ENCODE results near the gene RNF150.

Gene RNF150

DNA sequence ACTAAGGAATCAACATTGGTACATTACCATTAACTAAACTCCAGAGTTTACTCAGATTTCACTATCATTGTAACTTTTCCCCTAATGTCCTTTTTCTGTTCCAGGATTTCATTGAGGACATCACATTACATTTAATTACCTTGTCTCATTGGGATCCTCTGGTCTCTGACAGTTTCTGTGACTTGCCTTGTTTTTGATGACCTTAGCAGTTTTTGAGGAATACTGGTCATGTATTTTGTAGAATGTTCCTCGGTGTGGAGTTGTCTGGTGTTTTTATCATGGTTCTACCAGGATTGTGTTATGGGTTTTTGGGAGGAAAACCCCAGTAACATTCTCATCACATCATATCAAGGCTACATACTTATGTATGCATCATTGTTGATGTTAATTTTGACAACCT lies 281.5 kb downstream of the RNF150 start:
- peaks cover 23% of the 10 kb centered on the region for H3K27me3 ChIP-seq (ENCODE audit: low read depth, low read length)
- no peak overlapping the region for H3K9ac ChIP-seq (ENCODE audit: low read length)
- H3K4me3 ChIP-seq (ENCODE audit: low read length) = no peak overlapping the region
- H2AFZ ChIP-seq (ENCODE audit: low read depth, low read length) = no peak overlapping the region
- TF ChIP-seq, protein P1, sequence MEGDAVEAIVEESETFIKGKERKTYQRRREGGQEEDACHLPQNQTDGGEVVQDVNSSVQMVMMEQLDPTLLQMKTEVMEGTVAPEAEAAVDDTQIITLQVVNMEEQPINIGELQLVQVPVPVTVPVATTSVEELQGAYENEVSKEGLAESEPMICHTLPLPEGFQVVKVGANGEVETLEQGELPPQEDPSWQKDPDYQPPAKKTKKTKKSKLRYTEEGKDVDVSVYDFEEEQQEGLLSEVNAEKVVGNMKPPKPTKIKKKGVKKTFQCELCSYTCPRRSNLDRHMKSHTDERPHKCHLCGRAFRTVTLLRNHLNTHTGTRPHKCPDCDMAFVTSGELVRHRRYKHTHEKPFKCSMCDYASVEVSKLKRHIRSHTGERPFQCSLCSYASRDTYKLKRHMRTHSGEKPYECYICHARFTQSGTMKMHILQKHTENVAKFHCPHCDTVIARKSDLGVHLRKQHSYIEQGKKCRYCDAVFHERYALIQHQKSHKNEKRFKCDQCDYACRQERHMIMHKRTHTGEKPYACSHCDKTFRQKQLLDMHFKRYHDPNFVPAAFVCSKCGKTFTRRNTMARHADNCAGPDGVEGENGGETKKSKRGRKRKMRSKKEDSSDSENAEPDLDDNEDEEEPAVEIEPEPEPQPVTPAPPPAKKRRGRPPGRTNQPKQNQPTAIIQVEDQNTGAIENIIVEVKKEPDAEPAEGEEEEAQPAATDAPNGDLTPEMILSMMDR (IDR thresholded peaks at IDR 0.05; ENCODE audit: low read depth, low read length) = no peak
- no peak for TF ChIP-seq EZH2phosphoT487 (IDR thresholded peaks at IDR 0.05; ENCODE audit: low read depth)
- H4K20me1 ChIP-seq (ENCODE audit: insufficient read depth, low read length) = no peaks in the 10 kb centered on the region
- H3K27ac ChIP-seq (ENCODE audit: low read length) = no peak overlapping the region
- H3K36me3 ChIP-seq (replicated peaks; ENCODE audit: low read depth, low read length) = no peaks in the 10 kb centered on the region
- H3K4me1 ChIP-seq (ENCODE audit: low read length) = peaks cover 9% of the 10 kb centered on the region
- no peaks in the 10 kb centered on the region for H3K79me2 ChIP-seq (ENCODE audit: low read length)
- H3K9me3 ChIP-seq (ENCODE audit: insufficient read depth, low read length) = no peaks in the 10 kb centered on the region
- no peak overlapping the region for H3K4me2 ChIP-seq (ENCODE audit: low read length)

DNA sequence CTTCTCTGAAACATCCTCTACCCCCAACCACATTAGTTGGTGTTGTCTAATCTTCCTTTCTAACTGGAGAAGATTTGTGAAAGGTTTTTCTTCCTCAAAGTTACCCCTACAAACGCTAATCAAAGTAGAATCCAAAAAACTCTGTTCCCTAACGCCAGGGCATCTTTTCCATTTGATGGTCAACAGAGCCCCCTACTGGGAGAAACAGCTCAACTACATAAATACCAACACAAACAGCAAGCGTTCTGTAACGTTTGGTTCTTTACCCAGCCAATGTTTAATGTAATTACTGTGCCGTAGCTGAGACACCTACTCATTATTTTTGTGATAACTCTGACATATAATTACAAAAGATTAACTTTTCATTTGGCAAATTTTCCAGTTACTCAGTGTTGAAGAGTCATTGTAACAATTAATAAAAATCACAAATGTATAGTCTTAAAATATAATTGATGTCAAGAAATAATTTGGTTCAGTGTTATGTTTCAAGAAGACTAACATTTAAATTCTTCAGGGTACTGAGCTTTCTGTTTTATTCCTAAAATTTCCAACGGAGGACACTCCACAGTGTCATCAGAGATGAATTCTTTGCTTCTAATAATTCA lies 282.1 kb downstream of the RNF150 start:
- H3K4me1 ChIP-seq (ENCODE audit: low read length) = peaks cover 5% of the 10 kb centered on the region
- H3K27me3 ChIP-seq (ENCODE audit: low read depth, low read length) = peaks cover 23% of the 10 kb centered on the region
- H3K27ac ChIP-seq (ENCODE audit: low read length) = no peak overlapping the region
- H2AFZ ChIP-seq (ENCODE audit: low read depth, low read length) = no peak overlapping the region
- no peaks in the 10 kb centered on the region for H3K9me3 ChIP-seq (ENCODE audit: insufficient read depth, low read length)
- H3K79me2 ChIP-seq (ENCODE audit: low read length) = no peaks in the 10 kb centered on the region
- no peaks in the 10 kb centered on the region for H3K36me3 ChIP-seq (replicated peaks; ENCODE audit: low read depth, low read length)
- H3K4me2 ChIP-seq (ENCODE audit: low read length) = no peak overlapping the region; the same call in 1 of the 2 replicates
- TF ChIP-seq EZH2phosphoT487 (IDR thresholded peaks at IDR 0.05; ENCODE audit: low read depth) = no peak
- TF ChIP-seq, protein P1 (IDR thresholded peaks at IDR 0.05; ENCODE audit: low read depth, low read length) = peak; percentile 100
- H4K20me1 ChIP-seq (ENCODE audit: insufficient read depth, low read length) = no peaks in the 10 kb centered on the region
- H3K9ac ChIP-seq (ENCODE audit: low read length) = no peak overlapping the region
- no peak overlapping the region for H3K4me3 ChIP-seq (ENCODE audit: low read length)

GRCh38 chr4:140849526-140849925 lies 283.7 kb downstream of the RNF150 start:
- H3K9me3 ChIP-seq (ENCODE audit: insufficient read depth, low read length) = 0 out of 2 replicates have a peak, but pooled peaks cover 3% of the 10 kb centered on the region

GRCh38 chr4:140846736-140847135 lies 286.5 kb downstream of the RNF150 start:
- Histone ChIP-seq H3K79me2 (ENCODE audit: low read length) (no peaks in the 10 kb centered on the region), H3K4me3 (ENCODE audit: low read length) (no peak overlapping the region), H3K4me2 (ENCODE audit: low read length) (no peak overlapping the region), H3K27me3 (ENCODE audit: low read depth, low read length) (peaks cover 18% of the 10 kb centered on the region; the same call in 1 of the 2 replicates), H3K4me1 (ENCODE audit: low read length) (peaks cover 5% of the 10 kb centered on the region), H3K9ac (ENCODE audit: low read length) (no peak overlapping the region), H3K27ac (ENCODE audit: low read length) (no peak overlapping the region), H4K20me1 (ENCODE audit: insufficient read depth, low read length) (no peaks in the 10 kb centered on the region), H2AFZ (ENCODE audit: low read depth, low read length) (no peak overlapping the region), H3K9me3 (ENCODE audit: insufficient read depth, low read length) (0 out of 2 replicates have a peak, but pooled peaks cover 3% of the 10 kb centered on the region), H3K36me3 (replicated peaks; ENCODE audit: low read depth, low read length) (no peaks in the 10 kb centered on the region)
- TF ChIP-seq, protein P1 (IDR thresholded peaks at IDR 0.05; ENCODE audit: low read depth, low read length) = no peak
- no peak for TF ChIP-seq EZH2phosphoT487 (IDR thresholded peaks at IDR 0.05; ENCODE audit: low read depth)

More at GRCh38 chr4:140849526-140849925, 283.7 kb downstream of the RNF150 start:
- Histone ChIP-seq H3K4me2 (ENCODE audit: low read length) (no peak overlapping the region), H3K4me3 (ENCODE audit: low read length) (no peak overlapping the region), H3K36me3 (replicated peaks; ENCODE audit: low read depth, low read length) (no peaks in the 10 kb centered on the region), H3K79me2 (ENCODE audit: low read length) (no peaks in the 10 kb centered on the region), H3K27me3 (ENCODE audit: low read depth, low read length) (peaks cover 26% of the 10 kb centered on the region), H4K20me1 (ENCODE audit: insufficient read depth, low read length) (no peaks in the 10 kb centered on the region), H3K27ac (ENCODE audit: low read length) (no peak overlapping the region), H3K4me1 (ENCODE audit: low read length) (peaks cover 5% of the 10 kb centered on the region), H3K9ac (ENCODE audit: low read length) (no peak overlapping the region), H2AFZ (ENCODE audit: low read depth, low read length) (no peak overlapping the region)
- no peak for TF ChIP-seq EZH2phosphoT487 (IDR thresholded peaks at IDR 0.05; ENCODE audit: low read depth)

Measured in OCI-LY3 (cell line).